Neutrophil (primary cell): ENCODE measurements around the gene PANK4.
"Not testable (repeated sequence)": the region's sequence is repeated elsewhere in the genome, so short reads cannot be mapped to it uniquely, and the experiment has no call there.

Experiments used
- H3K27ac ChIP-seq: fragments of 200-600 bp; sonication (generic); 2 replicates; pipeline ENCODE4 v1.5.1; 2016; ENCODE audit warnings: mild to moderate bottlenecking, moderate library complexity
- H3K27me3 ChIP-seq: fragments of 200-600 bp; sonication (generic); 2 replicates; pipeline ENCODE4 v1.6.0; 2016; ENCODE audit warnings: mild to moderate bottlenecking
- H3K36me3 ChIP-seq: fragments of 200-600 bp; sonication (generic); 2 replicates; pipeline ENCODE4 v1.5.1; 2017
- H3K4me1 ChIP-seq, 2 experiments: fragments of 200-600 bp in 1 of 2; sonication (generic) in 1 of 2; 1 replicate in 1 of 2; 2 replicates in 1 of 2; pipeline versions ENCODE4 v1.5.1 to v1.6.1; 2013 to 2016; ENCODE audit warnings: low read depth in 1 of 2, low read length in 1 of 2, mild to moderate bottlenecking in 1 of 2, moderate library complexity in 1 of 2; ENCODE audit not compliant: control insufficient read depth in 1 of 2, insufficient read depth in 1 of 2
- H3K4me3 ChIP-seq, 2 experiments: fragments of 200-600 bp in 1 of 2; sonication (generic) in 1 of 2; 1 replicate in 1 of 2; 2 replicates in 1 of 2; pipeline ENCODE4 v1.5.1; 2013 to 2016; ENCODE audit warnings: low read depth in 1 of 2, low read length in 1 of 2, mild to moderate bottlenecking in 1 of 2, moderate library complexity in 1 of 2
- H3K9me3 ChIP-seq: fragments of 200-600 bp; sonication (generic); 2 replicates; pipeline ENCODE4 v1.5.1; 2016
- CTCF ChIP-seq: fragments of 200-600 bp; sonication (generic); IDR thresholded peaks from 2 replicates; pipeline ENCODE4 v1.5.1; 2016; ENCODE audit warnings: antibody characterized with exemption

The PANK4 gene

GRCh38 chr1:2569060-2569459, 42.7 kb upstream of the PANK4 start:
- Histone ChIP-seq H3K27ac (no peak overlapping the region), H3K9me3 (no peaks in the 10 kb centered on the region), H3K36me3 (peaks cover 3% of the 10 kb centered on the region), H3K4me1 (no peaks in the 10 kb centered on the region), H3K4me3 (no peak overlapping the region), H3K27me3 (no peaks in the 10 kb centered on the region)
- TF ChIP-seq CTCF: no peak

GRCh38 chr1:2568187-2568816, 41.9 kb upstream of the PANK4 start:
- not testable (repeated sequence) for H3K9me3 ChIP-seq, H3K27me3 ChIP-seq, H3K4me1 ChIP-seq, H3K27ac ChIP-seq, H3K4me3 ChIP-seq
- H3K36me3 ChIP-seq: peaks cover 11% of the 10 kb centered on the region

- no peak overlapping the region for H3K27ac ChIP-seq
- no peaks in the 10 kb centered on the region for H3K27me3 ChIP-seq
- no peaks in the 10 kb centered on the region for H3K4me1 ChIP-seq
- no peaks in the 10 kb centered on the region for H3K9me3 ChIP-seq
- no peak overlapping the region for H3K4me3 ChIP-seq
- H3K36me3 ChIP-seq: peaks cover 22% of the 10 kb centered on the region
- TF ChIP-seq CTCF: no peak
These were observed 40.8 kb upstream of the PANK4 start for GRCh38 chr1:2567083-2567679.

- no peak overlapping the region for H3K4me3 ChIP-seq
- TF ChIP-seq CTCF: no peak
- no peaks in the 10 kb centered on the region for H3K27me3 ChIP-seq
- no peak overlapping the region for H3K27ac ChIP-seq
- no peaks in the 10 kb centered on the region for H3K9me3 ChIP-seq
- H3K36me3 ChIP-seq: peaks cover 30% of the 10 kb centered on the region
- no peaks in the 10 kb centered on the region for H3K4me1 ChIP-seq
These were observed 40.0 kb upstream of the PANK4 start for GRCh38 chr1:2566101-2567045.

- Histone ChIP-seq H3K4me1 (no peaks in the 10 kb centered on the region), H3K27me3 (no peaks in the 10 kb centered on the region), H3K4me3 (no peak overlapping the region), H3K27ac (peak overlapping the region; percentile 36), H3K9me3 (no peaks in the 10 kb centered on the region), H3K36me3 (peaks cover 45% of the 10 kb centered on the region)
- no peak for TF ChIP-seq CTCF
These were observed 38.5 kb upstream of the PANK4 start for GRCh38 chr1:2564815-2565374.
